ENCODE measurements around the gene COMMD9. TPM values are rescaled to one million over a fixed set of nuclear protein-coding genes. Genes with fewer than 3 reads are reported as not detected.
A peak's percentile ranks its signal among the peaks of the same experiment; 100 is the strongest.
"Not testable (repeated sequence)": the region's sequence is repeated elsewhere in the genome, so short reads cannot be mapped to it uniquely, and the experiment has no call there.

COMMD9 gene
- total and polyA plus RNA-seq, 2 experiments from 2014 or later = 22.4 to 44.1 TPM

- H3K36me3 ChIP-seq (ENCODE audit: insufficient read depth); H3K4me3 Mint-ChIP-seq; H3K27ac ChIP-seq (ENCODE audit: low read depth); ATAC-seq; H3K36me3 Mint-ChIP-seq (ENCODE audit: low read depth); H3K9me3 Mint-ChIP-seq; DNase-seq (ENCODE audit: low spot score); H3K27me3 ChIP-seq (ENCODE audit: insufficient read depth); H2AFZ ChIP-seq; H3K9me2 ChIP-seq (ENCODE audit: insufficient read depth); H3F3A ChIP-seq (replicated peaks; ENCODE audit: low read depth); H3K79me2 ChIP-seq (replicated peaks; ENCODE audit: insufficient read depth); H3K4me2 ChIP-seq; H3K27me3 Mint-ChIP-seq (ENCODE audit: insufficient read depth, low read depth, poor library complexity); H4K20me1 ChIP-seq (replicated peaks; ENCODE audit: insufficient read depth); H3K4me3 ChIP-seq: not testable (repeated sequence)
- H3K27ac Mint-ChIP-seq = peak overlapping the region; percentile 65; the same call in 1 of the 2 replicates
- peaks cover 19% of the 10 kb centered on the region; the same call in 1 of the 2 replicates for H3K4me1 ChIP-seq (ENCODE audit: insufficient read depth)
- H3K4me1 Mint-ChIP-seq = peaks cover 21% of the 10 kb centered on the region
Observed at GRCh38 chr11:36324956-36325355, 35.7 kb upstream of the COMMD9 start.

DNA sequence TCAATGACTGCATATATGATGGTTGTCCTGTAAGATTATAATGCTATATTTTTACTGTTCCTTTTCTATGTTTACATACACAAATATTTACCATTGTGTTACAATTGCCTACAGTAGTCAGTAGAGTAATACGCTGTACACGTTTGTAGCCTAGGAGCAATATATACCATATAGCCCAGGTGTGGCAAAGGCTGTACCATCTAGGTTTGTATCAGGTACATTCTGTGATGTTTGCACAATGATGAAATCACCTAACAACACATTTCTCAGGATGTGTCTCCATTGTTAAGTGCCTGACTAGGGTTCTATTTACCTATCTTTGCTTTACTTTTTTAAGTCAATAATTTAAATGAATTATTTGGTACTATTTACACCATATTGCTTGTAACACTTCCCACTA is 28.8 kb upstream of the COMMD9 start:
- Histone ChIP-seq H3K9me2 (ENCODE audit: insufficient read depth) (peaks cover 6% of the 10 kb centered on the region; the same call in 1 of the 2 replicates), H3K4me1 (ENCODE audit: insufficient read depth) (peaks cover 27% of the 10 kb centered on the region), H3K27ac (ENCODE audit: low read depth) (0 out of 2 replicates have a peak overlapping the region, but pooled peaks have one; percentile 13), H2AFZ (no peak overlapping the region), H3K27me3 (ENCODE audit: insufficient read depth) (no peaks in the 10 kb centered on the region), H3K79me2 (replicated peaks; ENCODE audit: insufficient read depth) (no peaks in the 10 kb centered on the region), H3K4me3 (no peak overlapping the region), H3K36me3 (ENCODE audit: insufficient read depth) (no peaks in the 10 kb centered on the region), H3K4me2 (peak overlapping the region; percentile 63), H4K20me1 (replicated peaks; ENCODE audit: insufficient read depth) (no peaks in the 10 kb centered on the region), H3F3A (replicated peaks; ENCODE audit: low read depth) (no peaks in the 10 kb centered on the region)
- ATAC-seq (no peak), DNase-seq (ENCODE audit: low spot score) (no peak)
- Mint-ChIP-seq H3K27ac (no peak overlapping the region), H3K4me1 (peaks cover 32% of the 10 kb centered on the region), H3K27me3 (ENCODE audit: insufficient read depth, low read depth, poor library complexity) (peaks cover 2% of the 10 kb centered on the region), H3K9me3 (no peaks in the 10 kb centered on the region), H3K36me3 (ENCODE audit: low read depth) (no peaks in the 10 kb centered on the region), H3K4me3 (no peak overlapping the region)
- TF ChIP-seq STAT1 (IDR thresholded peaks at IDR 0.05; ENCODE audit: unreplicated experiment) (no peak), ZNF331 (CRISPR knock-in tag; IDR thresholded peaks at IDR 0.05; ENCODE audit: low read depth) (no peak), ZNF462 (CRISPR knock-in tag; IDR thresholded peaks at IDR 0.05) (no peak), EZH2phosphoT487 (IDR thresholded peaks at IDR 0.05; ENCODE audit: unreplicated experiment) (no peak), ZNF114 (CRISPR knock-in tag; IDR thresholded peaks at IDR 0.05) (no peak), EZH2 (IDR thresholded peaks at IDR 0.05; ENCODE audit: low read depth, unreplicated experiment) (no peak), CREB1 (CRISPR knock-in tag; IDR thresholded peaks at IDR 0.05; ENCODE audit: low read depth) (no peak), CTCF (conservative IDR thresholded peaks at IDR 0.05; ENCODE audit: low read depth in 2 of 2) (no peak), POLR2AphosphoS5 (IDR thresholded peaks at IDR 0.05; ENCODE audit: low read depth) (no peak), NANOG (IDR thresholded peaks at IDR 0.05; ENCODE audit: borderline replicate concordance) (no peak)
- TF ChIP-seq, protein P1, sequence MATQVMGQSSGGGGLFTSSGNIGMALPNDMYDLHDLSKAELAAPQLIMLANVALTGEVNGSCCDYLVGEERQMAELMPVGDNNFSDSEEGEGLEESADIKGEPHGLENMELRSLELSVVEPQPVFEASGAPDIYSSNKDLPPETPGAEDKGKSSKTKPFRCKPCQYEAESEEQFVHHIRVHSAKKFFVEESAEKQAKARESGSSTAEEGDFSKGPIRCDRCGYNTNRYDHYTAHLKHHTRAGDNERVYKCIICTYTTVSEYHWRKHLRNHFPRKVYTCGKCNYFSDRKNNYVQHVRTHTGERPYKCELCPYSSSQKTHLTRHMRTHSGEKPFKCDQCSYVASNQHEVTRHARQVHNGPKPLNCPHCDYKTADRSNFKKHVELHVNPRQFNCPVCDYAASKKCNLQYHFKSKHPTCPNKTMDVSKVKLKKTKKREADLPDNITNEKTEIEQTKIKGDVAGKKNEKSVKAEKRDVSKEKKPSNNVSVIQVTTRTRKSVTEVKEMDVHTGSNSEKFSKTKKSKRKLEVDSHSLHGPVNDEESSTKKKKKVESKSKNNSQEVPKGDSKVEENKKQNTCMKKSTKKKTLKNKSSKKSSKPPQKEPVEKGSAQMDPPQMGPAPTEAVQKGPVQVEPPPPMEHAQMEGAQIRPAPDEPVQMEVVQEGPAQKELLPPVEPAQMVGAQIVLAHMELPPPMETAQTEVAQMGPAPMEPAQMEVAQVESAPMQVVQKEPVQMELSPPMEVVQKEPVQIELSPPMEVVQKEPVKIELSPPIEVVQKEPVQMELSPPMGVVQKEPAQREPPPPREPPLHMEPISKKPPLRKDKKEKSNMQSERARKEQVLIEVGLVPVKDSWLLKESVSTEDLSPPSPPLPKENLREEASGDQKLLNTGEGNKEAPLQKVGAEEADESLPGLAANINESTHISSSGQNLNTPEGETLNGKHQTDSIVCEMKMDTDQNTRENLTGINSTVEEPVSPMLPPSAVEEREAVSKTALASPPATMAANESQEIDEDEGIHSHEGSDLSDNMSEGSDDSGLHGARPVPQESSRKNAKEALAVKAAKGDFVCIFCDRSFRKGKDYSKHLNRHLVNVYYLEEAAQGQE (IDR thresholded peaks at IDR 0.05; ENCODE audit: unreplicated experiment) = no peak

All from GM23338 (cell line).